ENCODE results near the gene VPS37C.

DNA sequence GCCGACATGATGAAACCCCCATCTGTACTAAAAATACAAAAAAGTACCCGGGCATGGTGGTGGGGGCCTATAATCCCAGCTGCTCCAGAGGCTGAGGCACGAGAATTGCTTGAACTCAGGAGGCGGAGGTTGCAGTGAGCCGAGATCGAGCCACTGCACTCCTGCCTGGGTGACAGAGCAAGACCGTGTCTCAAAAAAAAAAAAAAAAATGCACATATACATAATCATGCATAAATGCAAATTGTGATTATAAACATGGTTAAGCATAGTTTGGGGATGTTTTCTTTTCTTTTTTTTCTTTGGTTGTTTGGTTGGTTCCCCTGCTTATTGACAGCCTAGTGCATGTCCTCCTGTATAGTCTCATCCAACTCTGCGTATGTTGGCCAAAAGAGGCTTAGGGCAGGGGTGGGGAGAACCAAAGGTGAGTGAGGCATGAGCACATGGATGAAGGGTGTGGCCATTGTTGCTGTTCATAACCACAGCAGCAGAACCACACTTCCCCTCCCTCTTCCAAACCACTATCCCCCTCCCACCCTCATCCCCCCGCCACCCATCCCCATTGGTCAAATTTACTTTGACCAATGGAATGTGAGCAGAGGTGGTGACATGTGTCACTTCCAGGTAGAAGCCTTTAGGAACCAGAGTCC is 6.9 kb upstream of the VPS37C start:
- TF ChIP-seq, protein P1, sequence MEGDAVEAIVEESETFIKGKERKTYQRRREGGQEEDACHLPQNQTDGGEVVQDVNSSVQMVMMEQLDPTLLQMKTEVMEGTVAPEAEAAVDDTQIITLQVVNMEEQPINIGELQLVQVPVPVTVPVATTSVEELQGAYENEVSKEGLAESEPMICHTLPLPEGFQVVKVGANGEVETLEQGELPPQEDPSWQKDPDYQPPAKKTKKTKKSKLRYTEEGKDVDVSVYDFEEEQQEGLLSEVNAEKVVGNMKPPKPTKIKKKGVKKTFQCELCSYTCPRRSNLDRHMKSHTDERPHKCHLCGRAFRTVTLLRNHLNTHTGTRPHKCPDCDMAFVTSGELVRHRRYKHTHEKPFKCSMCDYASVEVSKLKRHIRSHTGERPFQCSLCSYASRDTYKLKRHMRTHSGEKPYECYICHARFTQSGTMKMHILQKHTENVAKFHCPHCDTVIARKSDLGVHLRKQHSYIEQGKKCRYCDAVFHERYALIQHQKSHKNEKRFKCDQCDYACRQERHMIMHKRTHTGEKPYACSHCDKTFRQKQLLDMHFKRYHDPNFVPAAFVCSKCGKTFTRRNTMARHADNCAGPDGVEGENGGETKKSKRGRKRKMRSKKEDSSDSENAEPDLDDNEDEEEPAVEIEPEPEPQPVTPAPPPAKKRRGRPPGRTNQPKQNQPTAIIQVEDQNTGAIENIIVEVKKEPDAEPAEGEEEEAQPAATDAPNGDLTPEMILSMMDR (IDR thresholded peaks at IDR 0.05): no peak
- no peak for TF ChIP-seq POLR2A (IDR thresholded peaks at IDR 0.05)
